HG03280 (cell line): ENCODE data around the gene C6orf118.

Source experiments
- ATAC-seq: cut with Tn5 transposase; IDR thresholded peaks from one replicate; pipeline ENCODE4 v1.9.1; 2021; ENCODE audit warnings: mild to moderate bottlenecking, moderate library complexity; ENCODE audit not compliant: unreplicated experiment

C6orf118 gene

DNA sequence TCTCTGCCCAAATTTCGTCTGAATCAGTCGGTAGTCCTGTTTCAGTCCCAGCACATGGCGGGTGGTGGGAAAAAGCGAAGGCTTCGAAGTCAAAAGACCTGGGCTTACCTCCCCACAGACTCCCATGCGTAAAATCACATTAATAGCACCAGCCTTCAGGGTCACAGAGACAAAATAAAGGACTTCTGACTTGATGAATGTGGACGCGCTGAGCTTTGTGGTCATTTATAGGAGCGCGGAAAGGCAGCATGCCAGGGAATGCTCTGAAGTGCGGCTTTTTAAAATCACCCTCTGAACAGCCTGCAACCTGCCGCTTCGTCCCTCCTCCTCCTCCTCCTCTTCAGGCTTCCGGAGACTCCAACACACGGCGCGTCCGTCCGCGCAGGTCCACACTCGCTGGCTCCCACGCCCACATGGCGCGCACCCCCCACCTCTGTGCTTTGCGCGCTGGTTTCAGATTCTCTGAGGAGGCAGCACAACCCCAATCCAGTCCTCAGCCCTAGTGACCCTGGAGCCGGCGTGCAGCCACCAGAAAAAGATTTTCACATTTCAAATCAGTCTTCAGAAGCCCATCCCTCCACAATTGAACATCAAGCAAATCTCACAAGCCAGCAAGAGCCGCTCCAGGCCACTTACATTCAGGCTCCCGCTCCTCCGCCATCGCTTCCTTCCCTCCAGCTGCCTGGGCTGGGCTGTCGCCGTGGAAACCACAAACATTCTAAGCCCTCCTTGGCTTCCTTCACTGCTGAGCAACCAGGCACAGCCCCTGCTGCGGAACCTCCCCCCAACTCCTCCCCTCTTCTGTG is at the start of gene C6orf118:
Gene C6orf118 (minus strand): TSS at position 680 of the 806 bp plus-strand sequence. CDS start 19 bp downstream, at position 661.
- ATAC-seq = no peak

DNA sequence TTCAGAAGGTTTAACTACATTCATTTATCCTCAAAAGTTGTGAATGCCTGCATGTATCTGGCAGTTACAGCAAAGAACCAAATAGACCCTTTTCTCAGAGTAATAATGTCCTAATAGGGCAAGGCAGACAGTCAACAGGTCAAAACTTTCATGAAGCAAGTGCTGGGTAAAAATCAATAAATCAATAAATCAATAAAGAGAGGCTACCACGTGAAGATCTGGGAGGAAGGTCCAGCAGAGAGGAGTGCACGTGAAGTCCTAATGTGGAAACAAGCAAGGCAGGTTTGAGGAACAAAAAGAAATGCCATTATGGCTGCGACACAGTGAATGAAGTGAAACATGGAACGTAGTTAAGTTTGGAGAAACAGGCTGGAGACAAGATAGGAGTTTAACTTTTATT is 36.3 kb upstream of the C6orf118 start:
- ATAC-seq = no peak

- no peak for ATAC-seq
Observed at GRCh38 chr6:165340532-165340931, 31.1 kb upstream of the C6orf118 start.

- ATAC-seq = no peak
Observed at GRCh38 chr6:165325609-165326008, 16.2 kb upstream of the C6orf118 start.

DNA sequence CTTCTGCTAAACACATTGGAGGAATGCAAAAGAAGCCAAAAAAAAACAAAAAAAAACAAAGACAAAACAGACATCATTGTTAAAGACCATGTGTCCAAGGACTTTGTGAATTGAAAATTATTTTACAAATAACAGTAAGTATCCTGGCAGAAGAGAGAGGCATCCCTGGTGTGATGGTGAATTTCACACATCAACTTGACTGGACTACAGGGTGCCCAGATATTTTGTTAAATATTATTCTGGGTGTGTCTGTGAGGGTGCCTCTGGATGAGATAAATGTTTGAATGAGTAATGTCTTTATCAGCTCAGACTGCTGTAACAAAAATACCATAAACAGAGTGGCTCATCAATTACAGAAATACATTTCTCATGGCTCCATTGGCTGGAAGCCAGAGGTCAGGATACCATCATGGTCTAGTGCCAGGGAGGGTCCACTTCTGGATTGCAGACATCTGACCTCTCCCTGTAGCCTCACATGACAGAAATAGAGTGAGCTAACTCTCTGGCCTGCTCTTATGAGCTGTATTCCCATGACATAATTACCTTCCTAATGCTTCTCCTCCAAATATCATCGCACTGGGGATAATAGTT is 12.2 kb upstream of the C6orf118 start:
- no peak for ATAC-seq

- ATAC-seq = no peak
Observed at GRCh38 chr6:165321150-165321549, 11.7 kb upstream of the C6orf118 start.

DNA sequence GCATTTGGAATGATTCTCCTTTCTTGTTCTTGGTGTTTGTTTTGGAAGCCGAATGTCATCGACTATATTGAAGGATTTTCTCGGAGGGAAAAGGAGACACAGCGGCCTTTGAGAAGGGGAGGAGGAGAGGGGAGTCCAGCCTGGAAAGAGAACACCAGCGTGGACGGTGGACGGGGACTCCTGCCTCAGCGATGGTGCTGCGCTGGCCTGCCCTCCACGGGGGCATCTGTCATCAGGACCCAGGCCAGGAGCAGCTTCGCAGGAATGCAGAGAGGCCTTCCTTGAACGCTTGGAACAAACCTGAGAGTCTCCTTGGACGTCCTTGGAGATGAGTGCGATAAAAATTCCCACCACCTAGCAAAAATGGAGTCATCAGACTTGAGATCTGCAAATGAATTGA is 8.3 kb upstream of the C6orf118 start:
- no peak for ATAC-seq

GRCh38 chr6:165306955-165307354 is 2.5 kb downstream of the C6orf118 start:
- no peak for ATAC-seq

GRCh38 chr6:165301372-165302246 is 7.8 kb downstream of the C6orf118 start:
- ATAC-seq = no peak

- no peak for ATAC-seq
Observed at GRCh38 chr6:165300422-165300936, 8.9 kb downstream of the C6orf118 start.

DNA sequence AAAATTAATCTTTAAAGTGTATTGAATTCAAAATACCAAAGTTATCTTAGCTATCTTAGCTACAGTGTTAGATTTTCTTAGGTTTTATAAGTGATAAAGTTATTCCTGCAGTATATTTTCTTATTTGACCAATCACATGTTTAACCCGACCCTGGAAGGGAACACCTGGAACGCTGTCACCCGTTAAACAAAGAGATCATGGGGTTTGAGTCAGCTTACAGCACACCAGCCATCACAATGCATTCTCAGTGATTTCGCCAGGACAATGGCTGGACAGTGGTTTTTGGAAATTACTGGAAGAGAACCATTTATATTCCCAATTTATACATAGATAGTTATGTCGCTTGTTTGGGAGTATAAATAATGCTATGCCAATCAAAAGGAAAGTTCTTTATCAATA is 10.5 kb downstream of the C6orf118 start:
- no peak for ATAC-seq

GRCh38 chr6:165298402-165298801 is 11.0 kb downstream of the C6orf118 start:
- ATAC-seq = no peak

- ATAC-seq = no peak
Observed at GRCh38 chr6:165292657-165293056, 16.7 kb downstream of the C6orf118 start.

- ATAC-seq = no peak
Observed at GRCh38 chr6:165274611-165275010, 34.8 kb downstream of the C6orf118 start.

GRCh38 chr6:165272585-165272984 is 36.8 kb downstream of the C6orf118 start:
- no peak for ATAC-seq

GRCh38 chr6:165268987-165269386 is 40.4 kb downstream of the C6orf118 start:
- ATAC-seq = no peak

DNA sequence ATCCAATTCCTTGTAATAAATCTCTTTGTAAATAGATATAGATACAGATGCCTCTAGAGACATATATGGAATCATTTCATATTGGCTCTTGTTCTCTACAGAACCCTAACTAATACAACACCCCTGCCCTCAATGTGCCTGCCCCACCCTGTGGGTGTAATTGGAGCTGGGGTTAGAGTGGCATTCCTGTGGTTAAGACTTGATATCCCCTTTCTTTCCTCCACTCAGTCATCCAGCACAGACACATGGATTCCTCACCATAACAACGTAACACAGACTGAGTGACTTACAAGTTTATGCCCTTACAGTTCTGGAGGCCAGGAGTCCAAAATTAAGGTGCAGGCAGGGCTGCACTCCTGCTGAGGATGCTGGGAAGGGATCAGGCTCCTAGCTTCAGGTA is 42.8 kb downstream of the C6orf118 start:
- ATAC-seq = no peak

GRCh38 chr6:165266191-165266590 is 43.2 kb downstream of the C6orf118 start:
- ATAC-seq = no peak

GRCh38 chr6:165260462-165260861 is 48.9 kb downstream of the C6orf118 start:
- ATAC-seq = no peak

DNA sequence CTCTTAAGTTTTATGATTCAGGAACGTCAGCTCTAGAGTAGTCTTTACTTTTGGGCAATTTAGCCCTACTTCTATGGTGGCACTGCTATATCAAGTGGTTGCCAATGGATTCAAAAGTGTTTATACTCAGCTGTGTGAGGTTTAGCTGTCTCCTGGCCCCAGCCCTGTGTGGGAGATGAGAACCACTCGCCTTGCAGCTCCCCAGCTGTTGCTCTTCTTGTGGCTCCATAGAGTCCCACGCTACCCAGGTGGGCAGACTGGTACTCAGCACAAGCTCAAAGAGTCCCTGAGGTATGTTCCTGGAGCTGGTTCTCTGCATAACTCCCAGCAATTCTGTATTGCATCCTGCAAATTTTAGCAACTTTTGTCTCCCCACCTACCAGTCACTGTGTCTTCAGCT is 59.6 kb downstream of the C6orf118 start:
- ATAC-seq = no peak

- no peak for ATAC-seq
Observed at GRCh38 chr6:165245701-165246100, 63.7 kb downstream of the C6orf118 start.
